Natural killer cell (primary cell): ENCODE data around the gene FAM25A. TPM values are rescaled to one million over a fixed set of nuclear protein-coding genes. Genes with fewer than 3 reads are reported as not detected.

Experiments used
- ATAC-seq, 3 donors: fragments of 150-1000 bp in 2 of 3; fragments of 200-7000 bp in 1 of 3; cut with Tn5 transposase; 1 replicate in 1 of 3; 2 replicates in 2 of 3; pipeline ENCODE4 v1.10.0; 2021; ENCODE audit warnings: mild to moderate bottlenecking in 2 of 3, moderate library complexity in 2 of 3
- DNase-seq, 2 donors: peaks; one replicate each; pipeline versions ENCODE4 v3.0.0 to v3.0.0-alpha.2; 2013 to 2021; ENCODE audit warnings: mixed read lengths in 1 of 2
- H3K27ac ChIP-seq: one replicate; pipeline ENCODE4 v1.5.1; 2013; ENCODE audit warnings: mild to moderate bottlenecking, low read length
- H3K27me3 ChIP-seq: one replicate; pipeline ENCODE4 v1.6.1; 2013; ENCODE audit warnings: low read length; ENCODE audit not compliant: control insufficient read depth, insufficient read depth
- H3K36me3 ChIP-seq: one replicate; pipeline ENCODE4 v1.6.1; 2013; ENCODE audit warnings: low read length; ENCODE audit not compliant: control insufficient read depth, insufficient read depth
- H3K4me1 ChIP-seq: one replicate; pipeline ENCODE4 v1.6.1; 2013; ENCODE audit warnings: low read length; ENCODE audit not compliant: control insufficient read depth, insufficient read depth
- H3K4me3 ChIP-seq: one replicate; pipeline ENCODE4 v1.5.1; 2013; ENCODE audit warnings: low read length
- H3K9me3 ChIP-seq: one replicate; pipeline ENCODE4 v1.6.1; 2013; ENCODE audit warnings: low read length; ENCODE audit not compliant: control insufficient read depth, insufficient read depth
- H3K27ac Mint-ChIP-seq, 2 donors: one replicate each; pipeline ENCODE4 v1.8.0; 2022; ENCODE audit warnings: mild to moderate bottlenecking in 2 of 2, mixed read lengths in 2 of 2, moderate library complexity in 1 of 2
- H3K27me3 Mint-ChIP-seq, 2 donors: one replicate each; pipeline ENCODE4 v1.8.0; 2022; ENCODE audit warnings: low read depth in 2 of 2, mixed read lengths in 2 of 2
- H3K36me3 Mint-ChIP-seq: one replicate; pipeline ENCODE4 v1.8.0; 2022; ENCODE audit warnings: mixed read lengths
- H3K4me1 Mint-ChIP-seq, 2 donors: one replicate each; pipeline ENCODE4 v1.8.0; 2022; ENCODE audit warnings: mixed read lengths in 2 of 2
- H3K4me3 Mint-ChIP-seq: one replicate; pipeline ENCODE4 v1.8.0; 2022; ENCODE audit warnings: mild to moderate bottlenecking, moderate library complexity, mixed read lengths
- H3K9me3 Mint-ChIP-seq, 2 donors: one replicate each; pipeline ENCODE4 v1.8.0; 2022; ENCODE audit warnings: mixed read lengths in 2 of 2
- WGBS: methylation state at CpG from one replicate; pipeline ENCODE4 v1.1.7; 2013; ENCODE audit warnings: missing lambda C conversion rate; ENCODE audit not compliant: insufficient coverage; 5-methylcytosine and 5-hydroxymethylcytosine counted together
- intact Hi-C: fragments of 100-400 bp; cut with micrococcal nuclease; formaldehyde crosslinking; loops from one replicate; pipeline ENCODE4 v1.14.2; 2022
- total RNA-seq, 4 donors: library from RNA; stranded (reverse); fragments of 120-200 nt in 1 of 4; gene quantifications; one replicate each; pipeline versions ENCODE4 v1.2.3 to v1.2.4, GENCODE V29; 2013 to 2022
- TF ChIP-seq, protein P1 (sequence below): fragments of 200-600 bp; IDR thresholded peaks from one replicate; pipeline ENCODE4 v1.8.0; 2022; ENCODE audit warnings: antibody characterized with exemption

The FAM25A gene
- total RNA-seq, 3 donors from 2014 or later (not counting 1 experiment from before 2014, with no cell fraction given) = not detected

DNA sequence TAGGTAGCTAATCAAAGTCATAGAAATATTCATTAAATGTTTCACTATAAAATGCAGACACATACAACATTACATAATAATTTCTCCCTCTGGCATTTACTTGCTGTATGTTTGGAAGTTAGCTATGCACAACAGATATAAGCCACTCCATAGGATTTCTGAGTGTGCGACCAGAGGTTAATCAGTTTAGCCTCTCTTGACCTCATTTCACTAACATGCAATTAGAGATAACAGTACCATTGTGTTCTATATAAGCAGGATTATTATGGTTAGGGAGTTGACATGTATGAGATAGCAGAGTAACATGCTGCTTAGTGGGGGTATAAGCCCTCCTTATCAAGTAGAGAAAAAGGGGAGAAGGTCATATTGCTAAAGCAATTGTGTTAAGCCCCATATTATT is 48.2 kb downstream of the FAM25A start:
- H3K27ac ChIP-seq = no peak overlapping the region
- Mint-ChIP-seq H3K27ac (no peak overlapping the region), H3K27me3 (no peaks in the 10 kb centered on the region), H3K4me3 (no peak overlapping the region), H3K4me1 (no peaks in the 10 kb centered on the region), H3K36me3 (peaks cover 18% of the 10 kb centered on the region), H3K9me3 (no peaks in the 10 kb centered on the region)
- no peak for DNase-seq
- 100% methylated on average over 1 of the region's 1 CpG for WGBS
- no peaks in the 10 kb centered on the region for H3K9me3 ChIP-seq
- TF ChIP-seq, protein P1, sequence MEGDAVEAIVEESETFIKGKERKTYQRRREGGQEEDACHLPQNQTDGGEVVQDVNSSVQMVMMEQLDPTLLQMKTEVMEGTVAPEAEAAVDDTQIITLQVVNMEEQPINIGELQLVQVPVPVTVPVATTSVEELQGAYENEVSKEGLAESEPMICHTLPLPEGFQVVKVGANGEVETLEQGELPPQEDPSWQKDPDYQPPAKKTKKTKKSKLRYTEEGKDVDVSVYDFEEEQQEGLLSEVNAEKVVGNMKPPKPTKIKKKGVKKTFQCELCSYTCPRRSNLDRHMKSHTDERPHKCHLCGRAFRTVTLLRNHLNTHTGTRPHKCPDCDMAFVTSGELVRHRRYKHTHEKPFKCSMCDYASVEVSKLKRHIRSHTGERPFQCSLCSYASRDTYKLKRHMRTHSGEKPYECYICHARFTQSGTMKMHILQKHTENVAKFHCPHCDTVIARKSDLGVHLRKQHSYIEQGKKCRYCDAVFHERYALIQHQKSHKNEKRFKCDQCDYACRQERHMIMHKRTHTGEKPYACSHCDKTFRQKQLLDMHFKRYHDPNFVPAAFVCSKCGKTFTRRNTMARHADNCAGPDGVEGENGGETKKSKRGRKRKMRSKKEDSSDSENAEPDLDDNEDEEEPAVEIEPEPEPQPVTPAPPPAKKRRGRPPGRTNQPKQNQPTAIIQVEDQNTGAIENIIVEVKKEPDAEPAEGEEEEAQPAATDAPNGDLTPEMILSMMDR = no peak
- H3K36me3 ChIP-seq = peaks cover 70% of the 10 kb centered on the region
- intact Hi-C loops = no loop called here
- no peak for ATAC-seq
- no peaks in the 10 kb centered on the region for H3K27me3 ChIP-seq
- no peaks in the 10 kb centered on the region for H3K4me1 ChIP-seq
- no peak overlapping the region for H3K4me3 ChIP-seq

DNA sequence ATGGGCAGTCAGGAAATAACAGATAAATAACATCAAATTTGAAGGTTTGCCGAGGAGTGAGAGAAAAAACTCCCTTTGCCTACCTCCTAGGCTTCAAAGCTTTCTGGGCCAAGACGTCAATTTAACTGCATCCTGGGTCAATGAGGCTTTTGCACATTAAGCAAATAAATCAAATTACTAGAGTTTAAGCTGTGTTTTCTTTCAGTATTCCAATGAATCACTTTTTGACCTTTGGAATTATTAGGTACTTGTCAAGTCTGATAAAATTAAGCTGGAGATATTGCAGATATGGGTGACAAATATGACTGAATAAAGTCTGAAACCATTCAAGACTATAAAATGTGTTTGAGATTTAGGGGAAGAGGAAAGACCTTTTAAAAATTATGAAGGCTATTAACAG is 52.4 kb downstream of the FAM25A start:
- DNase-seq (no peak), ATAC-seq (no peak)
- intact Hi-C loops = no loop called here
- Histone ChIP-seq H3K4me1 (peaks cover 4% of the 10 kb centered on the region), H3K27ac (no peak overlapping the region), H3K4me3 (no peak overlapping the region), H3K9me3 (no peaks in the 10 kb centered on the region), H3K27me3 (no peaks in the 10 kb centered on the region), H3K36me3 (peaks cover 45% of the 10 kb centered on the region)
- Mint-ChIP-seq H3K9me3 (no peaks in the 10 kb centered on the region), H3K27me3 (no peaks in the 10 kb centered on the region), H3K4me3 (no peak overlapping the region), H3K27ac (no peak overlapping the region), H3K4me1 (peaks cover 10 to 16% of the 10 kb centered on the region in 2 donors), H3K36me3 (peaks cover 13% of the 10 kb centered on the region)
- 100% methylated on average over 2 of the region's 2 CpGs for WGBS
- TF ChIP-seq, protein P1 = no peak

Other genes with a start within 250 kb of the FAM25A start
- 1 to 10 TPM in 1 of 3 donors, not detected in 2; 1.3 TPM for gene MMRN2, start 62.7 kb upstream of the FAM25A start, total RNA-seq
- gene SNCG, start 61.7 kb upstream of the FAM25A start, total RNA-seq = not detected
- gene ADIRF, start 51.8 kb upstream of the FAM25A start, total RNA-seq = not detected
- 100 to 1,000 TPM; 102 to 115 (median 112) TPM for gene GLUD1, start 74.5 kb downstream of the FAM25A start, total RNA-seq
- gene SHLD2, start 74.9 kb downstream of the FAM25A start, total RNA-seq = 10 to 100 TPM; 32.6 to 37.5 (median 34.1) TPM
- 1 to 10 TPM in 2 of 3 donors, under 1 TPM in 1; 0.93 to 1.7 (median 1.5) TPM for gene NUTM2A, start 205.2 kb downstream of the FAM25A start, total RNA-seq